HG03025 (cell line): ENCODE measurements around the gene NAPEPLD.
"Not testable (repeated sequence)": the region's sequence is repeated elsewhere in the genome, so short reads cannot be mapped to it uniquely, and the experiment has no call there.

Experiments
- ATAC-seq: cut with Tn5 transposase; IDR thresholded peaks from one replicate; pipeline ENCODE4 v1.9.1; 2021; ENCODE audit warnings: mild to moderate bottlenecking, moderate library complexity; ENCODE audit not compliant: unreplicated experiment, low FRiP score

NAPEPLD gene

GRCh38 chr7:103074519-103075336 lies 74.2 kb downstream of the NAPEPLD start, which contains the start of the genes ARMC10 and FBXL13:
Gene ARMC10, plus strand, starts transcription at chr7:103075140. Its CDS starts 133 bp downstream, at chr7:103075273.
Gene FBXL13, minus strand, starts transcription at chr7:103074796.
- ATAC-seq, result peak; percentile 91

- ATAC-seq, result no peak
These were observed 74.8 kb downstream of the NAPEPLD start for GRCh38 chr7:103073989-103074518.

GRCh38 chr7:103071000-103071399 lies 77.9 kb downstream of the NAPEPLD start:
- no peak for ATAC-seq

GRCh38 chr7:103068414-103069403 lies 80.2 kb downstream of the NAPEPLD start:
- ATAC-seq, result no peak

GRCh38 chr7:103065667-103066066 lies 83.2 kb downstream of the NAPEPLD start:
- no peak for ATAC-seq

- ATAC-seq, result no peak
These were observed 85.0 kb downstream of the NAPEPLD start for GRCh38 chr7:103063895-103064294.

GRCh38 chr7:103059471-103059870 lies 89.4 kb downstream of the NAPEPLD start:
- ATAC-seq, result no peak

GRCh38 chr7:103058122-103058521 lies 90.8 kb downstream of the NAPEPLD start:
- no peak for ATAC-seq

- not testable (repeated sequence) for ATAC-seq
These were observed 92.9 kb downstream of the NAPEPLD start for GRCh38 chr7:103056006-103056405.

GRCh38 chr7:103051519-103051918 lies 97.4 kb downstream of the NAPEPLD start:
- ATAC-seq, result no peak
